Heart left ventricle (tissue), 13 donors: Measurements from ENCODE around the gene CDK18.
"Not testable (repeated sequence)": the region's sequence is repeated elsewhere in the genome, so short reads cannot be mapped to it uniquely, and the experiment has no call there.

Source experiments
- CTCF ChIP-seq, 12 donors: fragments of 200-600 bp; sonication (generic) in 4 of 12; IDR thresholded peaks; one replicate each; pipeline versions ENCODE4 v1.5.0 to v1.8.0; 2018 to 2022; ENCODE audit warnings: antibody characterized with exemption in 12 of 12, mild to moderate bottlenecking in 5 of 12
- POLR2A ChIP-seq, 2 donors: fragments of 450-650 bp; IDR thresholded peaks; one replicate each; pipeline ENCODE4 v1.6.1; 2017; ENCODE audit warnings: antibody characterized with exemption in 2 of 2, mild to moderate bottlenecking in 2 of 2, moderate library complexity in 2 of 2
- donor health status: ischemic (EF 13 %, LVEDD 7.1; RV severe dilation, severe dysfunction).
- donor health status: DM: no; HTN: yes; CAD: no.
- donor health status: DM: no; HTN: no; CAD: no.
- donor health status: ischemic (EF 25% LVEDD 6.9; RV normal size, moderate dysfunction).
- donor health status: ischemic (EF 25% LVEDD 5.7; RV mildly dilated, moderate dysfunction).
- donor health status: ischemic (EF 35%, LVEDD 5.7; RV mildly dilated, moderate dysfunction).
- donor health status: nonischemic (EF 11% LVEDD 7.7; RV severe dilation, severe dysfunction).
- donor health status: DM: yes; HTN: yes; CAD: no.
- donor health status: PGD.
- donor health status: ischemic (EF 29% LVEDD 5.4; RV normal size, mild dysfunction).
- donor health status: nonischemic (EF 23%, LVEDD 6.1; RV moderate dilation, normal function).

GRCh38 chr1:205482587-205482986 lies 21.9 kb upstream of the CDK18 start:
- not testable (repeated sequence) for TF ChIP-seq CTCF, POLR2A (IDR thresholded peaks at IDR 0.05)
